ENCODE data around the gene ISL2. TPM values are rescaled to one million over a fixed set of nuclear protein-coding genes. Genes with fewer than 3 reads are reported as not detected.

ISL2 gene
- total RNA-seq, 1 experiment from 2014 or later: 0.15 TPM

GRCh38 chr15:76289582-76289981, 47.0 kb upstream of the ISL2 start:
- Histone ChIP-seq H4K91ac (ENCODE audit: insufficient read length, low read depth, low read length) (no peak overlapping the region), H3K18ac (ENCODE audit: insufficient read length, low read depth, low read length) (no peak overlapping the region), H3K4me1 (ENCODE audit: insufficient read depth, low read length) (no peaks in the 10 kb centered on the region), H4K5ac (ENCODE audit: insufficient read length, low read depth, low read length) (no peak overlapping the region), H3K27me3 (ENCODE audit: insufficient read depth, low read length) (no peaks in the 10 kb centered on the region), H3K23ac (ENCODE audit: insufficient read length, low read depth, low read length) (no peak overlapping the region), H3K23me2 (ENCODE audit: insufficient read length, low read depth, low read length, poor library complexity, severe bottlenecking) (no peaks in the 10 kb centered on the region), H2BK5ac (ENCODE audit: insufficient read length, low read length) (no peak overlapping the region), H2BK120ac (ENCODE audit: low read depth, low read length, poor library complexity, severe bottlenecking) (no peak overlapping the region), H4K8ac (replicated peaks; ENCODE audit: insufficient read length, low read depth, low read length) (no peak overlapping the region), H2AK5ac (ENCODE audit: insufficient read length, low read length) (no peak overlapping the region), H3K9ac (ENCODE audit: extremely low read depth, insufficient read length, low read length) (no peak overlapping the region), H3K4me2 (ENCODE audit: insufficient read depth, insufficient read length, low read length) (no peak overlapping the region), H3K56ac (ENCODE audit: insufficient read length, low read depth, low read length) (no peak overlapping the region), H2BK20ac (ENCODE audit: low read depth, low read length, poor library complexity, severe bottlenecking) (no peak overlapping the region), H2BK15ac (ENCODE audit: low read depth, low read length) (no peak overlapping the region), H4K20me1 (ENCODE audit: control insufficient read depth, insufficient read depth, insufficient read length) (no peaks in the 10 kb centered on the region), H3K27ac (ENCODE audit: insufficient read length, low read depth, low read length) (no peak overlapping the region), H3K4ac (ENCODE audit: low read depth, low read length) (no peak overlapping the region), H3K9me3 (ENCODE audit: control insufficient read depth, low read depth, low read length) (no peaks in the 10 kb centered on the region), H3K14ac (ENCODE audit: insufficient read depth, low read length) (no peak overlapping the region), H3K79me2 (ENCODE audit: insufficient read depth, low read length) (no peaks in the 10 kb centered on the region), H2AFZ (ENCODE audit: low read length) (no peak overlapping the region), H3T11ph (ENCODE audit: low read length) (no peak overlapping the region), H2BK12ac (ENCODE audit: insufficient read length, low read depth, low read length) (no peak overlapping the region), H3K79me1 (ENCODE audit: insufficient read depth, low read depth, low read length, poor library complexity, severe bottlenecking) (no peaks in the 10 kb centered on the region)
- no peaks in the 10 kb centered on the region for H3K9me3 Mint-ChIP-seq
- H3K4me3 Mint-ChIP-seq: no peak overlapping the region
- no peaks in the 10 kb centered on the region for H3K4me1 Mint-ChIP-seq
- H3K27ac Mint-ChIP-seq: no peak overlapping the region
- no peak for DNase-seq
- H3K27me3 Mint-ChIP-seq (ENCODE audit: low read depth): no peaks in the 10 kb centered on the region
- no peak for TF ChIP-seq CTCF (conservative IDR thresholded peaks at IDR 0.05)
- peaks cover 2 to 22% (median 11%) of the 10 kb centered on the region in 3 experiments; a peak in 6 of 7 replicates for H3K36me3 Mint-ChIP-seq (ENCODE audit: insufficient read depth in 1 of 3, low read depth in 3 of 3)
- no CpG with 5 or more reads among the region's 3 CpGs for WGBS (ENCODE audit: extremely low coverage, insufficient read length, low lambda C conversion rate)

Data from H9 (cell line).